A549 (cell line): Measurements from ENCODE around the gene DSTYK. TPM values are rescaled to one million over a fixed set of nuclear protein-coding genes. Genes with fewer than 3 reads are reported as not detected.

Experiments
- ATAC-seq, 2 experiments: fragments of 200-7000 bp in 1 of 2; fragments of >200 bp in 1 of 2; cut with Nextera tagmentation in 1 of 2; cut with Tn5 transposase in 1 of 2; 3 replicates each; pipeline versions ENCODE4 v1.8.0 to v1.9.1; 2018 to 2020; ENCODE audit warnings: mild to moderate bottlenecking in 1 of 2, moderate library complexity in 1 of 2
- CTCF ChIA-PET: fragments of 300-600 bp; sonication (Branson Sonifier 250); formaldehyde crosslinking; extraction: SDS; loops from one replicate; lab custom pipeline; 2021; ENCODE audit warnings: antibody characterized with exemption, inconsistent platforms; lab: Yijun Ruan, JAX
- POLR2A ChIA-PET: fragments of 350-600 bp; formaldehyde crosslinking; extraction: SDS; loops from one replicate; lab custom pipeline; 2021; ENCODE audit warnings: antibody characterized with exemption, inconsistent platforms; lab: Yijun Ruan, JAX
- DNase-seq, 2 experiments: peaks; one replicate each; pipeline versions ENCODE4 v3.0.0 to v3.0.0-alpha.2; 2011 to 2016; ENCODE audit warnings: low read depth in 1 of 2, low spot score in 1 of 2
- FAIRE-seq: peaks from 2 replicates; lab custom pipeline; 2011; peaks lifted over from hg19 to GRCh38; lab: Jason Lieb, UNC
- H3K27ac ChIP-seq, 2 experiments: fragments of >200 bp; sonication (Bioruptor Twin); formaldehyde crosslinking; 3 replicates each; pipeline ENCODE4 v1.5.1; 2016 to 2017
- H3K4me1 ChIP-seq: fragments of >200 bp; sonication (Bioruptor Twin); formaldehyde crosslinking; 3 replicates; pipeline ENCODE4 v1.6.1; 2016
- H3K4me2 ChIP-seq: fragments of >200 bp; sonication (Bioruptor Twin); formaldehyde crosslinking; 3 replicates; pipeline ENCODE4 v1.6.1; 2016
- H3K4me3 ChIP-seq: fragments of >200 bp; sonication (Bioruptor Twin); formaldehyde crosslinking; 3 replicates; pipeline ENCODE4 v1.5.1; 2016
- H3K9me3 ChIP-seq: fragments of >200 bp; sonication (Bioruptor Twin); formaldehyde crosslinking; 3 replicates; pipeline ENCODE4 v1.6.1; 2016
- CBX2 ChIP-seq: fragments of 200-600 bp; sonication (generic); IDR thresholded peaks from 2 replicates; pipeline ENCODE4 v1.6.1; 2016; ENCODE audit warnings: low read depth, mild to moderate bottlenecking, borderline replicate concordance
- CHD2 ChIP-seq: fragments of 150-350 bp; IDR thresholded peaks from 2 replicates; pipeline ENCODE4 v1.6.1; 2014; ENCODE audit warnings: low read length; ENCODE audit not compliant: partially characterized antibody
- CHD4 ChIP-seq: fragments of 200-600 bp; sonication (generic); IDR thresholded peaks from 2 replicates; pipeline ENCODE4 v1.6.1; 2016; ENCODE audit warnings: antibody characterized with exemption, mild to moderate bottlenecking, borderline replicate concordance
- EHMT2 ChIP-seq: fragments of 200-600 bp; sonication (generic); IDR thresholded peaks from 2 replicates; pipeline ENCODE4 v1.6.1; 2016; ENCODE audit warnings: antibody characterized with exemption, low read depth, mild to moderate bottlenecking, moderate library complexity
- EP300 ChIP-seq, 2 experiments: fragments of >200 bp; sonication (Bioruptor Twin); formaldehyde crosslinking; IDR thresholded peaks; 2 replicates in 1 of 2; 3 replicates in 1 of 2; pipeline ENCODE4 v1.6.1; 2016 to 2017
- GATA3 ChIP-seq: IDR thresholded peaks from 2 replicates; pipeline ENCODE4 v1.6.1; 2012; ENCODE audit warnings: borderline replicate concordance
- HOXB13 ChIP-seq: fragments of 250-450 bp; sonication (Bioruptor Pico); IDR thresholded peaks from 2 replicates; pipeline ENCODE4 v1.5.0; 2020; ENCODE audit warnings: low read depth, mild to moderate bottlenecking, moderate library complexity
- HOXB5 ChIP-seq: fragments of 250-450 bp; sonication (Bioruptor Pico); IDR thresholded peaks from 2 replicates; pipeline ENCODE4 v1.5.0; 2020; ENCODE audit warnings: mild to moderate bottlenecking, moderate library complexity
- JUNB ChIP-seq: fragments of >200 bp; sonication (Bioruptor Twin); formaldehyde crosslinking; IDR thresholded peaks from 2 replicates; pipeline ENCODE4 v1.6.1; 2016
- KDM5A ChIP-seq: fragments of 200-600 bp; sonication (generic); IDR thresholded peaks from 2 replicates; pipeline ENCODE4 v1.6.1; 2016; ENCODE audit warnings: antibody characterized with exemption, mild to moderate bottlenecking
- MAZ ChIP-seq: fragments of 150-350 bp; IDR thresholded peaks from 2 replicates; pipeline ENCODE4 v1.6.1; 2014; ENCODE audit warnings: antibody characterized with exemption, low read depth, low read length, borderline replicate concordance
- POLR2AphosphoS2 ChIP-seq: conservative IDR thresholded peaks from 2 replicates; pipeline ENCODE4 v1.6.1; 2012; ENCODE audit warnings: low read length, improper control_type of control experiment, inconsistent platforms
- RCOR1 ChIP-seq: fragments of 150-350 bp; IDR thresholded peaks from 2 replicates; pipeline ENCODE4 v1.6.1; 2014; ENCODE audit warnings: antibody characterized with exemption, low read length, low read depth
- RFX5 ChIP-seq: fragments of 450-650 bp; IDR thresholded peaks from 2 replicates; pipeline ENCODE4 v1.7.1; 2014; ENCODE audit warnings: antibody characterized with exemption, mild to moderate bottlenecking, moderate library complexity
- SMC3 ChIP-seq: fragments of >200 bp; sonication (Bioruptor Twin); formaldehyde crosslinking; IDR thresholded peaks from 3 replicates; pipeline ENCODE4 v1.6.1; 2018; ENCODE audit warnings: inconsistent platforms
- SREBF2 ChIP-seq: fragments of 450-650 bp; IDR thresholded peaks from 2 replicates; pipeline ENCODE4 v1.6.1; 2014; ENCODE audit warnings: mild to moderate bottlenecking, moderate library complexity
- ZFP36 ChIP-seq: fragments of 450-650 bp; IDR thresholded peaks from 2 replicates; pipeline ENCODE4 v1.6.1; 2014; ENCODE audit warnings: borderline replicate concordance; ENCODE audit not compliant: partially characterized antibody
- WGBS: methylation state at CpG from one replicate; pipeline ENCODE4 v1.1.6; 2017; ENCODE audit errors: missing lambda C conversion rate; 5-methylcytosine and 5-hydroxymethylcytosine counted together
- polyA plus RNA-seq, 4 experiments: library from polyadenylated mRNA; depleted of rRNA in 3 of 4; stranded (reverse); fragments of >200 nt; fragmentation: RNase III in 1 of 4; extraction: RNeasy Plus Mini Kit Qiagen cat#74134 plus additional on column Dnase treatment in 1 of 4; gene quantifications; 2 replicates in 3 of 4; 3 replicates in 1 of 4; pipeline ENCODE4 v1.2.3, GENCODE V29; 2011 to 2017
- TF ChIP-seq, protein P1 (sequence below): IDR thresholded peaks from 2 replicates; pipeline ENCODE4 v1.6.1; 2012
- TF ChIP-seq, protein P2 (sequence below): fragments of 150-350 bp; IDR thresholded peaks from 2 replicates; pipeline ENCODE4 v1.6.1; 2014; ENCODE audit warnings: low read depth, mild to moderate bottlenecking, low read length
- TF ChIP-seq, protein P3 (sequence below): fragments of >200 bp; sonication (Bioruptor Twin); formaldehyde crosslinking; IDR thresholded peaks from 3 replicates; pipeline ENCODE4 v1.6.1; 2016
- TF ChIP-seq, protein P4 (sequence below): fragments of >200 bp; sonication (Bioruptor Twin); formaldehyde crosslinking; IDR thresholded peaks from 3 replicates; pipeline ENCODE4 v1.5.1; 2016
- TF ChIP-seq, protein P5 (sequence below): fragments of 250-450 bp; sonication (Bioruptor Pico); IDR thresholded peaks from 2 replicates; pipeline ENCODE4 v1.5.0; 2020; ENCODE audit warnings: low read depth, mild to moderate bottlenecking, moderate library complexity
- TF ChIP-seq, protein P6 (sequence below): fragments of >200 bp; sonication (Bioruptor Twin); formaldehyde crosslinking; IDR thresholded peaks from 2 replicates; pipeline ENCODE4 v1.6.1; 2016

Gene DSTYK
- polyA plus RNA-seq, 2 of the 4 experiments (the other 2 are of a cell fraction), result 8.6 to 9.0 TPM

DNA sequence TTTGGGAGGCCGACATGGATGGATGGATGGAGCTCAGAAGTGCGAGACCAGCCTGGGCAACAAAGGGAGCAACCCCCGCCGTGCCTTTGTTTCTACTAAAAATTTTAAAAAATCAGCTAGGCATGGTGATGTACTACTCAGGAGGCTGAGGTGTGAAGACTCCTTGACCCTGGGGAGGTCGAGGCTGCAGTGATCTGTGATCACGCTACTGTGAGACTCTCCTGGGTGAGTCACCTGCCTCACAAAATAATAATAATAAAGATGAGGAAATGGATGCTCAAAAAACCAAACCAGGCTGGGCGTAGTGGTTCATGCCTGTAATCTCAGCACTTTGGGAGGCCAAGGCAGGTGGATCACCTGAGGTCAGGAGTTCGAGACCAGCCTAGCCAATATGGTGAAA is 19.2 kb downstream of the DSTYK start:
- no peaks in the 10 kb centered on the region for H3K9me3 ChIP-seq
- TF ChIP-seq SREBF2, result no peak
- no peak for TF ChIP-seq POLR2AphosphoS2
- no peak for TF ChIP-seq ZFP36
- TF ChIP-seq, protein P1, sequence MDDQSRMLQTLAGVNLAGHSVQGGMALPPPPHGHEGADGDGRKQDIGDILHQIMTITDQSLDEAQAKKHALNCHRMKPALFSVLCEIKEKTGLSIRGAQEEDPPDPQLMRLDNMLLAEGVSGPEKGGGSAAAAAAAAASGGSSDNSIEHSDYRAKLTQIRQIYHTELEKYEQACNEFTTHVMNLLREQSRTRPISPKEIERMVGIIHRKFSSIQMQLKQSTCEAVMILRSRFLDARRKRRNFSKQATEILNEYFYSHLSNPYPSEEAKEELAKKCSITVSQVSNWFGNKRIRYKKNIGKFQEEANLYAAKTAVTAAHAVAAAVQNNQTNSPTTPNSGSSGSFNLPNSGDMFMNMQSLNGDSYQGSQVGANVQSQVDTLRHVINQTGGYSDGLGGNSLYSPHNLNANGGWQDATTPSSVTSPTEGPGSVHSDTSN, result no peak
- TF ChIP-seq EP300 (IDR thresholded peaks at IDR 0.05), result no peak
- TF ChIP-seq HOXB13, result no peak
- TF ChIP-seq RFX5, result no peak
- no peak for TF ChIP-seq CBX2
- TF ChIP-seq, protein P2, sequence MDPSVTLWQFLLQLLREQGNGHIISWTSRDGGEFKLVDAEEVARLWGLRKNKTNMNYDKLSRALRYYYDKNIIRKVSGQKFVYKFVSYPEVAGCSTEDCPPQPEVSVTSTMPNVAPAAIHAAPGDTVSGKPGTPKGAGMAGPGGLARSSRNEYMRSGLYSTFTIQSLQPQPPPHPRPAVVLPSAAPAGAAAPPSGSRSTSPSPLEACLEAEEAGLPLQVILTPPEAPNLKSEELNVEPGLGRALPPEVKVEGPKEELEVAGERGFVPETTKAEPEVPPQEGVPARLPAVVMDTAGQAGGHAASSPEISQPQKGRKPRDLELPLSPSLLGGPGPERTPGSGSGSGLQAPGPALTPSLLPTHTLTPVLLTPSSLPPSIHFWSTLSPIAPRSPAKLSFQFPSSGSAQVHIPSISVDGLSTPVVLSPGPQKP, result no peak
- no peak for TF ChIP-seq HOXB5 (CRISPR knock-in tag)
- no peak for TF ChIP-seq CHD2
- TF ChIP-seq KDM5A, result no peak
- no peak for TF ChIP-seq SMC3
- TF ChIP-seq, protein P3, sequence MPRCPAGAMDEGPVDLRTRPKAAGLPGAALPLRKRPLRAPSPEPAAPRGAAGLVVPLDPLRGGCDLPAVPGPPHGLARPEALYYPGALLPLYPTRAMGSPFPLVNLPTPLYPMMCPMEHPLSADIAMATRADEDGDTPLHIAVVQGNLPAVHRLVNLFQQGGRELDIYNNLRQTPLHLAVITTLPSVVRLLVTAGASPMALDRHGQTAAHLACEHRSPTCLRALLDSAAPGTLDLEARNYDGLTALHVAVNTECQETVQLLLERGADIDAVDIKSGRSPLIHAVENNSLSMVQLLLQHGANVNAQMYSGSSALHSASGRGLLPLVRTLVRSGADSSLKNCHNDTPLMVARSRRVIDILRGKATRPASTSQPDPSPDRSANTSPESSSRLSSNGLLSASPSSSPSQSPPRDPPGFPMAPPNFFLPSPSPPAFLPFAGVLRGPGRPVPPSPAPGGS, result no peak
- TF ChIP-seq, protein P4, sequence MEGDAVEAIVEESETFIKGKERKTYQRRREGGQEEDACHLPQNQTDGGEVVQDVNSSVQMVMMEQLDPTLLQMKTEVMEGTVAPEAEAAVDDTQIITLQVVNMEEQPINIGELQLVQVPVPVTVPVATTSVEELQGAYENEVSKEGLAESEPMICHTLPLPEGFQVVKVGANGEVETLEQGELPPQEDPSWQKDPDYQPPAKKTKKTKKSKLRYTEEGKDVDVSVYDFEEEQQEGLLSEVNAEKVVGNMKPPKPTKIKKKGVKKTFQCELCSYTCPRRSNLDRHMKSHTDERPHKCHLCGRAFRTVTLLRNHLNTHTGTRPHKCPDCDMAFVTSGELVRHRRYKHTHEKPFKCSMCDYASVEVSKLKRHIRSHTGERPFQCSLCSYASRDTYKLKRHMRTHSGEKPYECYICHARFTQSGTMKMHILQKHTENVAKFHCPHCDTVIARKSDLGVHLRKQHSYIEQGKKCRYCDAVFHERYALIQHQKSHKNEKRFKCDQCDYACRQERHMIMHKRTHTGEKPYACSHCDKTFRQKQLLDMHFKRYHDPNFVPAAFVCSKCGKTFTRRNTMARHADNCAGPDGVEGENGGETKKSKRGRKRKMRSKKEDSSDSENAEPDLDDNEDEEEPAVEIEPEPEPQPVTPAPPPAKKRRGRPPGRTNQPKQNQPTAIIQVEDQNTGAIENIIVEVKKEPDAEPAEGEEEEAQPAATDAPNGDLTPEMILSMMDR, result no peak
- TF ChIP-seq, protein P5, sequence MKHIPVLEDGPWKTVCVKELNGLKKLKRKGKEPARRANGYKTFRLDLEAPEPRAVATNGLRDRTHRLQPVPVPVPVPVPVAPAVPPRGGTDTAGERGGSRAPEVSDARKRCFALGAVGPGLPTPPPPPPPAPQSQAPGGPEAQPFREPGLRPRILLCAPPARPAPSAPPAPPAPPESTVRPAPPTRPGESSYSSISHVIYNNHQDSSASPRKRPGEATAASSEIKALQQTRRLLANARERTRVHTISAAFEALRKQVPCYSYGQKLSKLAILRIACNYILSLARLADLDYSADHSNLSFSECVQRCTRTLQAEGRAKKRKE (CRISPR knock-in tag), result no peak
- TF ChIP-seq GATA3, result no peak
- no peak for TF ChIP-seq MAZ
- no peak for TF ChIP-seq JUNB
- TF ChIP-seq, all 56 proteins: peak for 0
- no peak overlapping the region for H3K27ac ChIP-seq
- H3K4me1 ChIP-seq, result peaks cover 23% of the 10 kb centered on the region
- ChIA-PET POLR2A (no interaction called here), CTCF (interaction anchor here (0.9 to 1.5 kb wide), 3 partner anchors 37 to 203 kb away, joined by 3 to 5 read pairs (median 3); no protein-coding TSS in a partner anchor)
- ATAC-seq (no peak), DNase-seq (no peak), FAIRE-seq (no peak)
- WGBS, result 88% methylated on average over 8 of the region's 8 CpGs
- no peak overlapping the region for H3K4me3 ChIP-seq
- peak overlapping the region; percentile 57; the same call in 2 of the 3 replicates for H3K4me2 ChIP-seq

DNA sequence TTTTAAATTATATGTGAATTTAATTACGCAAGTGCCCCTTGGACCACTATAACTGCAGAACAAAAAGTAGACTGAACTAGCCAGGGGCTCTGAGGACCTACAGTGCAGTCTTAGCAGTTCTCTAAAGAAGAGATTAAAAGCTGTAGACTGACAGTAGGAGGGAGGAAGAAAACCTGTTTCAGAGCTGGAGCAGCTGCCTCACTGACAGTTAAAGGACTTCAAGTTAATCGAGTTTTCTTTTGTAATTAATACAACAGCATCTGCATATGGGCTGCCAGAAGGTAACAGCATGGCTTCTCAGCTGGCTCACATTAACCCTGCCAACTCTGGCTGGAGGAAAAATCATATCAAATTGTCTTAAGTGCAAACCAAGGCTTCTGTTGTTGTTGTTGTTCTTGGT is 19.9 kb downstream of the DSTYK start:
- no peaks in the 10 kb centered on the region for H3K9me3 ChIP-seq
- peak overlapping the region; percentile 57 for H3K4me2 ChIP-seq
- WGBS, result 53% methylated on average over 2 of the region's 2 CpGs
- CTCF ChIA-PET, result interaction anchor here (0.9 to 1.5 kb wide), 3 partner anchors 38 to 202 kb away, joined by 3 to 5 read pairs (median 3); no protein-coding TSS in a partner anchor
- no peak overlapping the region for H3K4me3 ChIP-seq
- no peak for DNase-seq
- no peak for FAIRE-seq
- TF ChIP-seq JUNB (no peak), KDM5A (no peak), CBX2 (no peak), EHMT2 (no peak), CHD4 (no peak), RCOR1 (no peak)
- TF ChIP-seq, protein P6, sequence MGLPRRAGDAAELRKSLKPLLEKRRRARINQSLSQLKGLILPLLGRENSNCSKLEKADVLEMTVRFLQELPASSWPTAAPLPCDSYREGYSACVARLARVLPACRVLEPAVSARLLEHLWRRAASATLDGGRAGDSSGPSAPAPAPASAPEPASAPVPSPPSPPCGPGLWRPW, result no peak
- TF ChIP-seq, protein P1, result no peak
- H3K27ac ChIP-seq, result peak overlapping the region in 1 of 2 experiments; percentile 1; a peak in 1 of 6 replicates
- POLR2A ChIA-PET, result no interaction called here
- peak in 1 of 2 experiments; percentile 48; a peak in 2 of 6 replicates for ATAC-seq
- peaks cover 23% of the 10 kb centered on the region for H3K4me1 ChIP-seq
